HL-60 (cell line): ENCODE results near the gene TMEM80.

Experiments used
- DNase-seq, 2 experiments: peaks; one replicate each; pipeline ENCODE4 v3.0.0-alpha.2; 2010 to 2020; ENCODE audit warnings: low read depth in 1 of 2, low spot score in 1 of 2
- H3K27ac ChIP-seq: fragments of 250-450 bp; sonication (Bioruptor Pico); replicated peaks from 2 replicates; pipeline ENCODE4 v1.5.1; 2020; ENCODE audit warnings: mild to moderate bottlenecking, moderate library complexity
- H3K27me3 ChIP-seq: fragments of 250-450 bp; sonication (Bioruptor Pico); 2 replicates; pipeline ENCODE4 v1.5.1; 2021; ENCODE audit warnings: mild to moderate bottlenecking, moderate library complexity; ENCODE audit not compliant: insufficient read depth, poor library complexity, severe bottlenecking
- H3K4me3 ChIP-seq: replicated peaks from 2 replicates; pipeline ENCODE4 v1.5.1; 2011; ENCODE audit warnings: mild to moderate bottlenecking, control low read depth, low read length; ENCODE audit not compliant: insufficient read depth
- CTCF ChIP-seq: IDR thresholded peaks from one replicate; pipeline ENCODE4 v1.5.1; 2011; ENCODE audit warnings: low read length, control low read depth, inconsistent platforms; ENCODE audit not compliant: insufficient read depth
- GABPA ChIP-seq: IDR thresholded peaks from 2 replicates; pipeline ENCODE4 v1.6.1; 2012; ENCODE audit warnings: low read depth
- POLR2AphosphoS5 ChIP-seq: IDR thresholded peaks from 2 replicates; pipeline ENCODE4 v1.6.1; 2012; ENCODE audit warnings: low read depth
- REST ChIP-seq: IDR thresholded peaks from 2 replicates; pipeline ENCODE4 v1.6.1; 2012; ENCODE audit warnings: low read depth; ENCODE audit not compliant: insufficient replicate concordance
- SPI1 ChIP-seq: IDR thresholded peaks from 2 replicates; pipeline ENCODE4 v1.6.1; 2012; ENCODE audit warnings: low read depth, mild to moderate bottlenecking, borderline replicate concordance

TMEM80 gene

GRCh38 chr11:695288-695537 is 403 bp upstream of the TMEM80 start:
- Histone ChIP-seq H3K27ac (peak overlapping the region; percentile 100), H3K27me3 (no peaks in the 10 kb centered on the region), H3K4me3 (peak overlapping the region; percentile 49)
- no peak for TF ChIP-seq SPI1
- DNase-seq = no peak

- H3K27ac ChIP-seq = peak overlapping the region; percentile 100
- H3K4me3 ChIP-seq = peak overlapping the region; percentile 49
- no peak for TF ChIP-seq REST
- TF ChIP-seq SPI1 = no peak
- DNase-seq = peak; percentile 44 to 47
- no peaks in the 10 kb centered on the region for H3K27me3 ChIP-seq
Measured at GRCh38 chr11:696955-697491, 1.4 kb downstream of the TMEM80 start.

GRCh38 chr11:697811-698311 is 2.2 kb downstream of the TMEM80 start:
- DNase-seq = peak in 1 of 2 experiments; percentile 50
- H3K4me3 ChIP-seq = peak overlapping the region; percentile 14
- TF ChIP-seq POLR2AphosphoS5 (no peak), CTCF (no peak)
- peak overlapping the region; percentile 100 for H3K27ac ChIP-seq
- H3K27me3 ChIP-seq = no peaks in the 10 kb centered on the region

GRCh38 chr11:698493-699115 is 3.0 kb downstream of the TMEM80 start:
- TF ChIP-seq REST (no peak), GABPA (no peak), POLR2AphosphoS5 (no peak), CTCF (no peak), SPI1 (no peak)
- Histone ChIP-seq H3K27ac (no peak overlapping the region), H3K4me3 (no peak overlapping the region), H3K27me3 (no peaks in the 10 kb centered on the region)
- no peak for DNase-seq

GRCh38 chr11:699116-699508 is 3.5 kb downstream of the TMEM80 start:
- Histone ChIP-seq H3K27me3 (no peaks in the 10 kb centered on the region), H3K4me3 (no peak overlapping the region), H3K27ac (no peak overlapping the region)
- DNase-seq = no peak
- TF ChIP-seq SPI1 (no peak), CTCF (no peak), GABPA (no peak)
